Liver (tissue), 9 donors: Measurements from ENCODE around the gene ZNF628. TPM values are rescaled to one million over a fixed set of nuclear protein-coding genes. Genes with fewer than 3 reads are reported as not detected.

Experiments used
- DNase-seq: peaks from one replicate; pipeline ENCODE4 v3.0.0-alpha.2; 2017; ENCODE audit warnings: low spot score
- H3K27ac ChIP-seq, 2 donors: one replicate each; pipeline ENCODE4 v1.7.0; 2013; ENCODE audit warnings: inconsistent platforms in 2 of 2, low read length in 2 of 2, control low read depth in 1 of 2, low read depth in 1 of 2, mild to moderate bottlenecking in 1 of 2
- H3K27me3 ChIP-seq, 4 donors: one replicate each; pipeline versions ENCODE4 v1.6.1 to v1.7.0; 2013; ENCODE audit warnings: low read length in 3 of 4, inconsistent platforms in 1 of 4, mild to moderate bottlenecking in 1 of 4, moderate library complexity in 1 of 4; ENCODE audit not compliant: control insufficient read depth in 4 of 4, insufficient read depth in 4 of 4
- H3K36me3 ChIP-seq, 4 donors: one replicate each; pipeline versions ENCODE4 v1.6.1 to v1.7.0; 2013; ENCODE audit warnings: low read length in 3 of 4, mild to moderate bottlenecking in 3 of 4, low read depth in 1 of 4, moderate library complexity in 1 of 4; ENCODE audit not compliant: control insufficient read depth in 4 of 4, insufficient read depth in 3 of 4
- H3K4me1 ChIP-seq, 4 donors: one replicate each; pipeline versions ENCODE4 v1.6.1 to v1.7.0; 2013; ENCODE audit warnings: low read length in 3 of 4, mild to moderate bottlenecking in 3 of 4, moderate library complexity in 1 of 4; ENCODE audit not compliant: control insufficient read depth in 4 of 4, insufficient read depth in 4 of 4
- H3K4me3 ChIP-seq, 3 donors: one replicate each; pipeline versions ENCODE4 v1.6.1 to v1.7.0; 2013; ENCODE audit warnings: low read length in 3 of 3, control low read depth in 1 of 3, low read depth in 1 of 3, mild to moderate bottlenecking in 1 of 3
- H3K9ac ChIP-seq, 2 donors: one replicate each; pipeline ENCODE4 v1.7.0; 2013; ENCODE audit warnings: low read length in 2 of 2, mild to moderate bottlenecking in 2 of 2, moderate library complexity in 2 of 2, control low read depth in 1 of 2, low read depth in 1 of 2
- H3K9me3 ChIP-seq, 4 donors: one replicate each; pipeline versions ENCODE4 v1.6.1 to v1.7.0; 2013; ENCODE audit warnings: low read length in 3 of 4; ENCODE audit not compliant: control insufficient read depth in 4 of 4
- EGR1 ChIP-seq, 2 donors: IDR thresholded peaks; 2 replicates each; pipeline ENCODE4 v1.6.1; 2016 to 2018; ENCODE audit warnings: antibody characterized with exemption in 2 of 2, low read depth in 2 of 2
- FOXA1 ChIP-seq: IDR thresholded peaks from 2 replicates; pipeline ENCODE4 v1.6.1; 2016; ENCODE audit warnings: antibody characterized with exemption
- GABPA ChIP-seq, 2 donors: IDR thresholded peaks in 1 of 2; conservative IDR thresholded peaks in 1 of 2; 2 replicates each; pipeline ENCODE4 v1.6.1; 2016; ENCODE audit warnings: antibody characterized with exemption in 2 of 2, mild to moderate bottlenecking in 1 of 2, moderate library complexity in 1 of 2
- HNF4A ChIP-seq, 2 donors: conservative IDR thresholded peaks; 2 replicates each; pipeline ENCODE4 v1.6.1; 2016; ENCODE audit warnings: antibody characterized with exemption in 2 of 2, mild to moderate bottlenecking in 2 of 2
- HNF4G ChIP-seq: IDR thresholded peaks from 2 replicates; pipeline ENCODE4 v1.6.1; 2016; ENCODE audit warnings: antibody characterized with exemption
- JUND ChIP-seq, 2 donors: IDR thresholded peaks; 2 replicates each; pipeline ENCODE4 v1.6.1; 2016; ENCODE audit warnings: antibody characterized with exemption in 2 of 2
- NR2F2 ChIP-seq: IDR thresholded peaks from 2 replicates; pipeline ENCODE4 v1.6.1; 2016; ENCODE audit warnings: antibody characterized with exemption
- RAD21 ChIP-seq, 2 donors: IDR thresholded peaks; 2 replicates each; pipeline ENCODE4 v1.6.1; 2016; ENCODE audit warnings: antibody characterized with exemption in 2 of 2, mild to moderate bottlenecking in 2 of 2
- SP1 ChIP-seq: IDR thresholded peaks from 2 replicates; pipeline ENCODE4 v1.6.1; 2018; ENCODE audit warnings: antibody characterized with exemption, mild to moderate bottlenecking
- YY1 ChIP-seq: IDR thresholded peaks from 2 replicates; pipeline ENCODE4 v1.6.1; 2016; ENCODE audit warnings: antibody characterized with exemption, mild to moderate bottlenecking
- WGBS: extraction: QIAGEN DNeasy Blood & Tissue Kit; methylation state at CpG from one replicate; pipeline ENCODE4 v1.1.7; 2013; 5-methylcytosine and 5-hydroxymethylcytosine counted together
- polyA plus RNA-seq, 2 donors: library from polyadenylated mRNA; stranded (reverse) in 1 of 2; unstranded in 1 of 2; fragments of 200-250 nt in 1 of 2; fragments of >200 nt in 1 of 2; fragmentation: Nextera tagmentation in 1 of 2; extraction: Ambion mirVana in 1 of 2; gene quantifications; one replicate each; pipeline versions ENCODE4 v1.2.1 to v1.2.3, GENCODE V29; 2013 to 2015
- total RNA-seq, 2 donors: library from RNA; depleted of rRNA; stranded (reverse); fragments of >200 nt; gene quantifications; one replicate each; pipeline ENCODE4 v1.2.3, GENCODE V29; 2014
- TF ChIP-seq, protein P1 (sequence below): IDR thresholded peaks from 2 replicates; pipeline ENCODE4 v1.6.1; 2016; ENCODE audit warnings: antibody characterized with exemption
- TF ChIP-seq, protein P2 (sequence below): IDR thresholded peaks from 2 replicates; pipeline ENCODE4 v1.6.1; 2016; ENCODE audit warnings: antibody characterized with exemption
- TF ChIP-seq, protein P3 (sequence below): IDR thresholded peaks from 2 replicates; pipeline ENCODE4 v1.6.1; 2016; ENCODE audit warnings: antibody characterized with exemption, mild to moderate bottlenecking
- TF ChIP-seq, protein P4 (sequence below): fragments of 150-350 bp; IDR thresholded peaks from 2 replicates; pipeline ENCODE4 v1.5.1; 2017; ENCODE audit warnings: improper control_type of control experiment, low read depth, low read length; ENCODE audit not compliant: missing input control
- TF ChIP-seq, protein P5 (sequence below): IDR thresholded peaks from 2 replicates; pipeline ENCODE4 v1.6.1; 2016; ENCODE audit warnings: antibody characterized with exemption
- donor health status: healthy.
- donor health status: healthy.
- donor health status: healthy.
- donor health status: healthy.
- donor health status: healthy.

Gene ZNF628
- total and polyA plus RNA-seq, 4 donors, result 0.99 to 4.4 (median 1.5) TPM

DNA sequence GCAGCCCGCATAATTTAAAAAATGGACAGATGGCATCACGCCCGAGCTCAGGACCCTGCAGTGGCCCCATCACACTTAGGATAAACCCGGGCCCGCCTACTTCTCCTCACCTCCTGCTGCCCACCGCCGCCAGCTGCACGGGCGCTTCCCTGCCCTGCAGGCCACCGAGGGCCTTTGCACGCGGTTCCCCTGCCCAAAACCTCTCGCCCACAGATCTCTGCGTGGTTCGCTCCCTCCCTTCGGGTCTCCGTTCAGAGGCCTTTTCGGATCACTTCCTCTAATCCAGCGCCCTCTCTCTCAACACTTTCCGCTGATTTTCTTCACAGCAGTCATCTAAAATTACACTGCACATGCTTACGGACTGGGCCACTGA is 35.1 kb upstream of the ZNF628 start:
- no peak for DNase-seq
- Histone ChIP-seq H3K9ac (no peak overlapping the region), H3K9me3 (peaks cover 0 to 2% (median 1%) of the 10 kb centered on the region in 4 donors), H3K4me3 (no peak overlapping the region), H3K27ac (no peak overlapping the region), H3K27me3 (peaks cover 11 to 21% (median 14%) of the 10 kb centered on the region in 4 donors), H3K36me3 (no peaks in the 10 kb centered on the region), H3K4me1 (peaks cover 0 to 3% (median 1%) of the 10 kb centered on the region in 4 donors)
- TF ChIP-seq, protein P1, sequence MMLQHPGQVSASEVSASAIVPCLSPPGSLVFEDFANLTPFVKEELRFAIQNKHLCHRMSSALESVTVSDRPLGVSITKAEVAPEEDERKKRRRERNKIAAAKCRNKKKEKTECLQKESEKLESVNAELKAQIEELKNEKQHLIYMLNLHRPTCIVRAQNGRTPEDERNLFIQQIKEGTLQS, result no peak
- TF ChIP-seq JUND (IDR thresholded peaks at IDR 0.05) (no peak), NR2F2 (no peak), HNF4A (conservative IDR thresholded peaks at IDR 0.05) (no peak), SP1 (no peak), YY1 (no peak), FOXA1 (no peak), RAD21 (IDR thresholded peaks at IDR 0.05) (no peak), HNF4G (no peak), GABPA (IDR thresholded peaks at IDR 0.05 in 1 of 2, conservative IDR thresholded peaks at IDR 0.05 in 1 of 2) (no peak)
- TF ChIP-seq, protein P2, sequence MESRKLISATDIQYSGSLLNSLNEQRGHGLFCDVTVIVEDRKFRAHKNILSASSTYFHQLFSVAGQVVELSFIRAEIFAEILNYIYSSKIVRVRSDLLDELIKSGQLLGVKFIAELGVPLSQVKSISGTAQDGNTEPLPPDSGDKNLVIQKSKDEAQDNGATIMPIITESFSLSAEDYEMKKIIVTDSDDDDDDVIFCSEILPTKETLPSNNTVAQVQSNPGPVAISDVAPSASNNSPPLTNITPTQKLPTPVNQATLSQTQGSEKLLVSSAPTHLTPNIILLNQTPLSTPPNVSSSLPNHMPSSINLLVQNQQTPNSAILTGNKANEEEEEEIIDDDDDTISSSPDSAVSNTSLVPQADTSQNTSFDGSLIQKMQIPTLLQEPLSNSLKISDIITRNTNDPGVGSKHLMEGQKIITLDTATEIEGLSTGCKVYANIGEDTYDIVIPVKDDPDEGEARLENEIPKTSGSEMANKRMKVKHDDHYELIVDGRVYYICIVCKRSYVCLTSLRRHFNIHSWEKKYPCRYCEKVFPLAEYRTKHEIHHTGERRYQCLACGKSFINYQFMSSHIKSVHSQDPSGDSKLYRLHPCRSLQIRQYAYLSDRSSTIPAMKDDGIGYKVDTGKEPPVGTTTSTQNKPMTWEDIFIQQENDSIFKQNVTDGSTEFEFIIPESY, result no peak
- TF ChIP-seq, protein P3, sequence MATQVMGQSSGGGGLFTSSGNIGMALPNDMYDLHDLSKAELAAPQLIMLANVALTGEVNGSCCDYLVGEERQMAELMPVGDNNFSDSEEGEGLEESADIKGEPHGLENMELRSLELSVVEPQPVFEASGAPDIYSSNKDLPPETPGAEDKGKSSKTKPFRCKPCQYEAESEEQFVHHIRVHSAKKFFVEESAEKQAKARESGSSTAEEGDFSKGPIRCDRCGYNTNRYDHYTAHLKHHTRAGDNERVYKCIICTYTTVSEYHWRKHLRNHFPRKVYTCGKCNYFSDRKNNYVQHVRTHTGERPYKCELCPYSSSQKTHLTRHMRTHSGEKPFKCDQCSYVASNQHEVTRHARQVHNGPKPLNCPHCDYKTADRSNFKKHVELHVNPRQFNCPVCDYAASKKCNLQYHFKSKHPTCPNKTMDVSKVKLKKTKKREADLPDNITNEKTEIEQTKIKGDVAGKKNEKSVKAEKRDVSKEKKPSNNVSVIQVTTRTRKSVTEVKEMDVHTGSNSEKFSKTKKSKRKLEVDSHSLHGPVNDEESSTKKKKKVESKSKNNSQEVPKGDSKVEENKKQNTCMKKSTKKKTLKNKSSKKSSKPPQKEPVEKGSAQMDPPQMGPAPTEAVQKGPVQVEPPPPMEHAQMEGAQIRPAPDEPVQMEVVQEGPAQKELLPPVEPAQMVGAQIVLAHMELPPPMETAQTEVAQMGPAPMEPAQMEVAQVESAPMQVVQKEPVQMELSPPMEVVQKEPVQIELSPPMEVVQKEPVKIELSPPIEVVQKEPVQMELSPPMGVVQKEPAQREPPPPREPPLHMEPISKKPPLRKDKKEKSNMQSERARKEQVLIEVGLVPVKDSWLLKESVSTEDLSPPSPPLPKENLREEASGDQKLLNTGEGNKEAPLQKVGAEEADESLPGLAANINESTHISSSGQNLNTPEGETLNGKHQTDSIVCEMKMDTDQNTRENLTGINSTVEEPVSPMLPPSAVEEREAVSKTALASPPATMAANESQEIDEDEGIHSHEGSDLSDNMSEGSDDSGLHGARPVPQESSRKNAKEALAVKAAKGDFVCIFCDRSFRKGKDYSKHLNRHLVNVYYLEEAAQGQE, result no peak
- TF ChIP-seq, protein P4, sequence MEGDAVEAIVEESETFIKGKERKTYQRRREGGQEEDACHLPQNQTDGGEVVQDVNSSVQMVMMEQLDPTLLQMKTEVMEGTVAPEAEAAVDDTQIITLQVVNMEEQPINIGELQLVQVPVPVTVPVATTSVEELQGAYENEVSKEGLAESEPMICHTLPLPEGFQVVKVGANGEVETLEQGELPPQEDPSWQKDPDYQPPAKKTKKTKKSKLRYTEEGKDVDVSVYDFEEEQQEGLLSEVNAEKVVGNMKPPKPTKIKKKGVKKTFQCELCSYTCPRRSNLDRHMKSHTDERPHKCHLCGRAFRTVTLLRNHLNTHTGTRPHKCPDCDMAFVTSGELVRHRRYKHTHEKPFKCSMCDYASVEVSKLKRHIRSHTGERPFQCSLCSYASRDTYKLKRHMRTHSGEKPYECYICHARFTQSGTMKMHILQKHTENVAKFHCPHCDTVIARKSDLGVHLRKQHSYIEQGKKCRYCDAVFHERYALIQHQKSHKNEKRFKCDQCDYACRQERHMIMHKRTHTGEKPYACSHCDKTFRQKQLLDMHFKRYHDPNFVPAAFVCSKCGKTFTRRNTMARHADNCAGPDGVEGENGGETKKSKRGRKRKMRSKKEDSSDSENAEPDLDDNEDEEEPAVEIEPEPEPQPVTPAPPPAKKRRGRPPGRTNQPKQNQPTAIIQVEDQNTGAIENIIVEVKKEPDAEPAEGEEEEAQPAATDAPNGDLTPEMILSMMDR, result no peak
- TF ChIP-seq, protein P5, sequence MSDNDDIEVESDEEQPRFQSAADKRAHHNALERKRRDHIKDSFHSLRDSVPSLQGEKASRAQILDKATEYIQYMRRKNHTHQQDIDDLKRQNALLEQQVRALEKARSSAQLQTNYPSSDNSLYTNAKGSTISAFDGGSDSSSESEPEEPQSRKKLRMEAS, result no peak
- WGBS, result 10% methylated on average over 21 of the region's 21 CpGs

DNA sequence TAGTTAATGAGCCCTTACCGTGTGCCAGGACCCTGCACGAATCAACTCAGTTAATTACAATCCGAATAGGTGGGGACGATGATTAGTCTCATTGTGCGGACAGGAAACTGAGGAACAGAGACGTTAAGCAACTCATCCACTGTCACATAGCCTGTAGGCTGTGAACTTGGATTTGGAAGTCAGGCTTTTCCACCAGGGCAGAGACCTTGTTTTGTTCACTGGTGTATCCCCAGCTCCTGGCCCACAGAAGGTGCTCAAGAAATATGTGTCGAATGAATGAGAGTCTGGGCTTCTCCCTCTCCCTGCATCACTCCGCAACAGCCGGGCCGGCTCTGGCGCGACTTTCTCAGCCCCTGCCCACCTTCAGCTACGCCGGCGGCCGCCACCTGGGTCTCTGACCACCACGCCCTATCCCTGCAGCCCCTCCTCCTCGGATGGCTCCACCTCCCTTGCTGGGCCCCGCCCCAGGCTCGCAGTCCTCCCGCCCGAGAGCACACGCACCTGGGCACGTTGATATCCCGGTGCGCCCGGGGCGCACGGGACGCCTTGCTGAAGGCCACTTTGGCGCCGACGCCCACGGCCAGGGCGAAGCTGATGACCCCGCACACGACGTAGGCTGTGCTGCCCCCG is 34.6 kb upstream of the ZNF628 start:
- H3K4me3 ChIP-seq, result no peak overlapping the region
- WGBS, result 4% methylated on average over 39 of the region's 39 CpGs

More for the DNA sequence above, 34.6 kb upstream of the ZNF628 start:
- Histone ChIP-seq H3K36me3 (no peaks in the 10 kb centered on the region), H3K27me3 (peaks cover 11 to 20% (median 14%) of the 10 kb centered on the region in 4 donors), H3K9me3 (peaks cover 0 to 2% (median 1%) of the 10 kb centered on the region in 4 donors), H3K4me1 (peaks cover 0 to 3% (median 1%) of the 10 kb centered on the region in 4 donors), H3K9ac (no peak overlapping the region), H3K27ac (no peak overlapping the region)
- peak; percentile 82 for DNase-seq
- no peak for TF ChIP-seq EGR1 (IDR thresholded peaks at IDR 0.05; ENCODE audit: low read depth in 2 of 2)
- TF ChIP-seq, protein P1, result no peak
